HepG2 (cell line): ENCODE data around the gene SIK3. TPM values are rescaled to one million over a fixed set of nuclear protein-coding genes. Genes with fewer than 3 reads are reported as not detected.

ENCODE experiments used
- ATAC-seq: fragments of 200-7000 bp; cut with Tn5 transposase; 3 replicates; pipeline ENCODE4 v1.9.1; 2020; ENCODE audit warnings: mild to moderate bottlenecking, moderate library complexity
- BruUV-seq: library from RNA; stranded (reverse); fragments of 400-500 nt; replicated peaks from 2 replicates; lab custom pipeline; 2021; lab: Mats Ljungman, UMichigan
- CTCF ChIA-PET: fragments of 300-600 bp; formaldehyde crosslinking; extraction: SDS; loops from one replicate; lab custom pipeline; 2021; ENCODE audit warnings: low total read pairs, inconsistent platforms, low intra/inter-chr PET ratio; lab: Yijun Ruan, JAX
- POLR2A ChIA-PET: fragments of 350-600 bp; sonication (Branson Sonifier 250); formaldehyde crosslinking; loops from one replicate; lab custom pipeline; 2020; ENCODE audit warnings: antibody characterized with exemption, inconsistent platforms; lab: Yijun Ruan, JAX
- DNase-seq: peaks from one replicate; pipeline ENCODE4 v3.0.0-alpha.2; 2015; ENCODE audit warnings: low spot score
- FAIRE-seq: peaks from 3 replicates; lab custom pipeline; 2011; peaks lifted over from hg19 to GRCh38; lab: Jason Lieb, UNC
- H2AFZ ChIP-seq: one replicate; pipeline ENCODE4 v1.6.1; 2011; ENCODE audit warnings: low read length, inconsistent platforms
- H3K27ac ChIP-seq: fragments of 300-600 bp; 3 replicates; pipeline ENCODE4 v1.8.0; 2011; ENCODE audit warnings: mixed run types, mild to moderate bottlenecking, mixed read lengths, low read length, inconsistent platforms; ENCODE audit not compliant: insufficient read depth; ENCODE audit errors: extremely low read length
- H3K27me3 ChIP-seq, 2 experiments: fragments of 200-600 bp in 1 of 2; 2 replicates in 1 of 2; 3 replicates in 1 of 2; pipeline versions ENCODE4 v1.6.0 to v1.8.0; 2011; ENCODE audit warnings: low read length in 2 of 2, mild to moderate bottlenecking in 2 of 2, moderate library complexity in 2 of 2, inconsistent platforms in 1 of 2; ENCODE audit not compliant: insufficient read depth in 2 of 2, control insufficient read depth in 1 of 2
- H3K36me3 ChIP-seq, 2 experiments: fragments of 200-600 bp in 1 of 2; replicated peaks in 1 of 2; 2 replicates in 1 of 2; 3 replicates in 1 of 2; pipeline versions ENCODE4 v1.5.1 to v1.8.0; 2011; ENCODE audit warnings: low read length in 2 of 2, inconsistent platforms in 1 of 2; ENCODE audit not compliant: insufficient read depth in 2 of 2, control insufficient read depth in 1 of 2
- H3K4me1 ChIP-seq: 2 replicates; pipeline ENCODE4 v1.5.1; 2012; ENCODE audit warnings: low read length, inconsistent platforms; ENCODE audit not compliant: insufficient read depth
- H3K4me2 ChIP-seq: 2 replicates; pipeline ENCODE4 v1.6.0; 2011; ENCODE audit warnings: low read depth, low read length, inconsistent platforms
- H3K4me3 ChIP-seq, 3 experiments: fragments of 200-600 bp in 1 of 3; sonication (generic), shearing (Covaris generic) in 1 of 3; replicated peaks in 1 of 3; 2 replicates each; pipeline ENCODE4 v1.5.1; 2011 to 2016; ENCODE audit warnings: low read length in 3 of 3, inconsistent platforms in 2 of 3, low read depth in 2 of 3, mild to moderate bottlenecking in 2 of 3, control low read depth in 1 of 3, mixed read lengths in 1 of 3; ENCODE audit not compliant: insufficient read depth in 1 of 3
- H3K79me2 ChIP-seq: one replicate; pipeline ENCODE4 v1.6.1; 2011; ENCODE audit warnings: low read length, inconsistent platforms; ENCODE audit not compliant: insufficient read depth
- H3K9ac ChIP-seq: 2 replicates; pipeline ENCODE4 v1.6.0; 2011; ENCODE audit warnings: mild to moderate bottlenecking, low read depth, low read length, inconsistent platforms; ENCODE audit not compliant: insufficient read depth
- H3K9me3 ChIP-seq: 2 replicates; pipeline ENCODE4 v1.5.1; 2012; ENCODE audit warnings: mild to moderate bottlenecking, low read length
- H4K20me1 ChIP-seq: 2 replicates; pipeline ENCODE4 v1.6.0; 2011; ENCODE audit warnings: inconsistent platforms, mild to moderate bottlenecking, low read length, moderate library complexity; ENCODE audit not compliant: insufficient read depth
- AKNA ChIP-seq: sonication (generic); formaldehyde crosslinking; IDR thresholded peaks from 2 replicates; pipeline ENCODE4 v1.4.0; 2020; ENCODE audit warnings: missing genetic modification reagents, borderline replicate concordance
- ARNT2 ChIP-seq: sonication (generic); formaldehyde crosslinking; IDR thresholded peaks from 2 replicates; pipeline ENCODE4 v1.8.0; 2022; ENCODE audit warnings: mild to moderate bottlenecking, low read depth, missing genetic modification reagents, moderate library complexity
- GTF3A ChIP-seq: sonication (generic); formaldehyde crosslinking; conservative IDR thresholded peaks from 2 replicates; pipeline ENCODE4 v1.4.0; 2020; ENCODE audit warnings: mild to moderate bottlenecking, missing genetic modification reagents
- HNF4A ChIP-seq: sonication (generic); formaldehyde crosslinking; IDR thresholded peaks from 2 replicates; pipeline ENCODE4 v1.4.0; 2020; ENCODE audit warnings: missing genetic modification reagents
- IKZF5 ChIP-seq: IDR thresholded peaks from 2 replicates; pipeline ENCODE4 v1.6.1; 2018; ENCODE audit warnings: missing genetic modification reagents, mild to moderate bottlenecking, missing compliant biosample characterization
- KDM6A ChIP-seq: IDR thresholded peaks from 2 replicates; pipeline ENCODE4 v1.6.1; 2016; ENCODE audit warnings: low read depth
- MAFF ChIP-seq: IDR thresholded peaks from 2 replicates; pipeline ENCODE4 v1.6.1; 2011; ENCODE audit warnings: low read depth, low read length, improper control_type of control experiment
- MAFK ChIP-seq, 2 experiments: IDR thresholded peaks in 1 of 2; conservative IDR thresholded peaks in 1 of 2; 2 replicates each; pipeline ENCODE4 v1.6.1; 2011; ENCODE audit warnings: improper control_type of control experiment in 2 of 2, low read length in 2 of 2
- NCOA2 ChIP-seq: sonication (generic); formaldehyde crosslinking; IDR thresholded peaks from 2 replicates; pipeline ENCODE4 v1.8.0; 2022; ENCODE audit warnings: inconsistent platforms
- THYN1 ChIP-seq: sonication (generic); formaldehyde crosslinking; IDR thresholded peaks from 2 replicates; pipeline ENCODE4 v1.8.1; 2023; ENCODE audit warnings: low read depth, mild to moderate bottlenecking, moderate library complexity, missing genetic modification reagents, borderline replicate concordance
- ZBTB42 ChIP-seq: sonication (generic); formaldehyde crosslinking; IDR thresholded peaks from 2 replicates; pipeline ENCODE4 v1.5.0; 2020; ENCODE audit warnings: mild to moderate bottlenecking, missing genetic modification reagents
- ZNF143 ChIP-seq: sonication (generic); formaldehyde crosslinking; IDR thresholded peaks from 2 replicates; pipeline ENCODE4 v1.4.0; 2020; ENCODE audit warnings: missing genetic modification reagents
- ZNF205 ChIP-seq: IDR thresholded peaks from 2 replicates; pipeline ENCODE4 v1.6.1; 2018; ENCODE audit warnings: missing biosample characterization, missing genetic modification reagents
- ZNF75D ChIP-seq: sonication (generic); formaldehyde crosslinking; IDR thresholded peaks from 2 replicates; pipeline ENCODE4 v1.8.1; 2023; ENCODE audit warnings: missing genetic modification reagents, mild to moderate bottlenecking, borderline replicate concordance
- ZSCAN21 ChIP-seq: sonication (generic); formaldehyde crosslinking; IDR thresholded peaks from 2 replicates; pipeline ENCODE4 v1.8.0; 2022; ENCODE audit warnings: mild to moderate bottlenecking, missing genetic modification reagents, moderate library complexity, borderline replicate concordance
- WGBS: methylation state at CpG from one replicate; pipeline ENCODE4 v1.1.6; 2017; ENCODE audit warnings: low lambda C conversion rate; 5-methylcytosine and 5-hydroxymethylcytosine counted together
- in situ Hi-C: cut with HindIII; loops from 2 replicates; pipeline ENCODE4 v1.10.0; 2017; ENCODE audit warnings: low pct_unique_long_range_greater_than_20kb; ENCODE audit not compliant: extremely low pct_ligation_motif_present
- intact Hi-C: fragments of 100-400 bp; cut with micrococcal nuclease; formaldehyde crosslinking; loops from one replicate; pipeline ENCODE4 v1.10.0; 2022; ENCODE audit not compliant: unreplicated experiment
- polyA plus RNA-seq, 8 experiments: library from polyadenylated mRNA; depleted of rRNA in 3 of 8; stranded (reverse) in 7 of 8; unstranded in 1 of 8; fragments of >200 nt; fragmentation: Illumina TruSeq in 4 of 8; extraction: Trizol in 4 of 8; gene quantifications; 2 replicates each; pipeline versions ENCODE4 v1.2.1 to v1.2.3, GENCODE V29; 2011 to 2016; ENCODE audit warnings: low read depth in 4 of 8, missing spikeins in 1 of 8, mixed read lengths in 1 of 8; ENCODE audit not compliant: insufficient read depth in 1 of 8
- total RNA-seq, 5 experiments: library from RNA; depleted of rRNA; stranded (reverse); fragments of >200 nt; fragmentation: Illumina TruSeq; extraction: Trizol; gene quantifications; 2 replicates each; pipeline ENCODE4 v1.2.3, GENCODE V29; 2016; ENCODE audit warnings: low read depth in 1 of 5
- TF ChIP-seq, protein P1 (sequence below): sonication (generic); formaldehyde crosslinking; IDR thresholded peaks from 2 replicates; pipeline ENCODE4 v1.5.0; 2020; ENCODE audit warnings: missing genetic modification reagents, mild to moderate bottlenecking, borderline replicate concordance
- TF ChIP-seq, protein P2 (sequence below): IDR thresholded peaks from 2 replicates; pipeline ENCODE4 v1.6.1; 2018; ENCODE audit warnings: missing genetic modification reagents

The SIK3 gene
- total and polyA plus RNA-seq, 2 of the 13 experiments (the other 11 are each of a cell fraction or from before 2014, with no cell fraction given): 5.7 to 9.8 TPM

DNA sequence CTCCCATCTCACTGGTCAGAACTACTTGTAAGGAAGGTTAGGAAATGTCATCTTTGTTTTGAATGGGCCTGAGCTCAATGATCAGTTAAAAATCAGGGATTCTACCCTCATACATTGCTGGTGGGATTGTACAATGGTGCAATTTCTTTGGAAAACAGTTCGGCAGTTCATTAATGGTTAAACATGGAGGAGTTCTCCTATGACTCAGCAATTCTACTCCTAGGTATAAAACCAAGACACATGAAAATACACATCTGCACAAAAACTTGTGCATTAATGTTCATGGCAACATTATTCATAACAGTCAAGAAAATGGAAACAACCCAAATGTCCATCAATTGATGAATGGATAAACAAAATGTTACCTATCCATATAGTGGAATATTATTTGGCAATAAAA, 301.7 kb downstream of the SIK3 start:
- intact Hi-C loops: no loop called here
- peak; percentile 56 for FAIRE-seq
- DNase-seq: peak; percentile 32
- ChIA-PET CTCF (no interaction called here), POLR2A (interaction anchor here (12.0 to 17.3 kb wide), 2 partner anchors 10 to 33 kb away, joined by 291 to 1365 read pairs; partner anchors contain the start of genes APOA1, APOA4 and APOC3)
- peaks cover 74% of the 10 kb centered on the region for H3K4me1 ChIP-seq
- peaks cover 4% of the 10 kb centered on the region for H3K79me2 ChIP-seq
- peak overlapping the region; percentile 35 for H3K27ac ChIP-seq
- H3K4me2 ChIP-seq: no peak overlapping the region
- H3K9ac ChIP-seq: no peak overlapping the region
- H3K9me3 ChIP-seq: no peaks in the 10 kb centered on the region
- H3K36me3 ChIP-seq: no peaks in the 10 kb centered on the region
- H3K4me3 ChIP-seq: no peak overlapping the region
- ATAC-seq: no peak
- no TSS peak for BruUV-seq
- no peaks in the 10 kb centered on the region; a peak in 1 of 5 replicates for H3K27me3 ChIP-seq
- in situ Hi-C loops: loop anchor here (10.0 kb wide), 1 partner anchor 298 kb away; the partner anchor contains the start of gene SIK3
- no peak overlapping the region for H2AFZ ChIP-seq
- 47% methylated on average over 1 of the region's 1 CpG for WGBS
- H4K20me1 ChIP-seq: no peaks in the 10 kb centered on the region
- TF ChIP-seq, protein P1, sequence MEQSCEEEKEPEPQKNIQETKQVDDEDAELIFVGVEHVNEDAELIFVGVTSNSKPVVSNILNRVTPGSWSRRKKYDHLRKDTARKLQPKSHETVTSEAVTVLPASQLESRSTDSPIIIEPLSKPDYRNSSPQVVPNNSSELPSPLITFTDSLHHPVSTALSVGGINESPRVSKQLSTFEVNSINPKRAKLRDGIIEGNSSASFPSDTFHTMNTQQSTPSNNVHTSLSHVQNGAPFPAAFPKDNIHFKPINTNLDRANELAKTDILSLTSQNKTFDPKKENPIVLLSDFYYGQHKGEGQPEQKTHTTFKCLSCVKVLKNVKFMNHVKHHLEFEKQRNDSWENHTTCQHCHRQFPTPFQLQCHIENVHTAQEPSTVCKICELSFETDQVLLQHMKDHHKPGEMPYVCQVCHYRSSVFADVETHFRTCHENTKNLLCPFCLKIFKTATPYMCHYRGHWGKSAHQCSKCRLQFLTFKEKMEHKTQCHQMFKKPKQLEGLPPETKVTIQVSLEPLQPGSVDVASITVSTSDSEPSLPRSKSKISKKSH: no peak
- TF ChIP-seq ZBTB42 (CRISPR knock-in tag) (no peak), ZNF205 (CRISPR knock-in tag) (no peak), HNF4A (CRISPR knock-in tag) (peak; percentile 9; the same call in 1 of the 2 replicates), ARNT2 (CRISPR knock-in tag) (no peak), NCOA2 (0 out of 2 replicates have a peak, but pooled peaks have one; percentile 13), ZSCAN21 (CRISPR knock-in tag) (no peak), IKZF5 (CRISPR knock-in tag) (no peak), THYN1 (CRISPR knock-in tag) (no peak), ZNF143 (CRISPR knock-in tag) (no peak), MAFF (peak; percentile 80), ZNF75D (CRISPR knock-in tag) (no peak), KDM6A (CRISPR knock-in tag) (no peak), MAFK (conservative IDR thresholded peaks at IDR 0.05 in 1 of 2, IDR thresholded peaks at IDR 0.05 in 1 of 2; ENCODE audit: low read length in 2 of 2) (peak; percentile 87 to 90), GTF3A (CRISPR knock-in tag) (no peak), AKNA (CRISPR knock-in tag) (no peak)
- TF ChIP-seq, protein P2, sequence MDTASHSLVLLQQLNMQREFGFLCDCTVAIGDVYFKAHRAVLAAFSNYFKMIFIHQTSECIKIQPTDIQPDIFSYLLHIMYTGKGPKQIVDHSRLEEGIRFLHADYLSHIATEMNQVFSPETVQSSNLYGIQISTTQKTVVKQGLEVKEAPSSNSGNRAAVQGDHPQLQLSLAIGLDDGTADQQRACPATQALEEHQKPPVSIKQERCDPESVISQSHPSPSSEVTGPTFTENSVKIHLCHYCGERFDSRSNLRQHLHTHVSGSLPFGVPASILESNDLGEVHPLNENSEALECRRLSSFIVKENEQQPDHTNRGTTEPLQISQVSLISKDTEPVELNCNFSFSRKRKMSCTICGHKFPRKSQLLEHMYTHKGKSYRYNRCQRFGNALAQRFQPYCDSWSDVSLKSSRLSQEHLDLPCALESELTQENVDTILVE (CRISPR knock-in tag): no peak
